Activated CD4-positive, alpha-beta T cell treated with anti-CD3 and anti-CD28 coated beads, Interleukin-2, Interleukin-4, amounts not matched to agents 100 ng/mL and 50 ng/mL, durations not matched to agents 16 hours and 8 hours (primary cell): ENCODE results near the gene USP53.
A peak's percentile ranks its signal among the peaks of the same experiment; 100 is the strongest.
"Not testable (repeated sequence)": the region's sequence is repeated elsewhere in the genome, so short reads cannot be mapped to it uniquely, and the experiment has no call there.

Source experiments
- DNase-seq: peaks from one replicate; pipeline ENCODE4 v3.0.0-alpha.2; 2020; ENCODE audit warnings: low spot score

Gene USP53

GRCh38 chr4:119271361-119272085, 59.0 kb downstream of the USP53 start:
- no peak for DNase-seq

DNA sequence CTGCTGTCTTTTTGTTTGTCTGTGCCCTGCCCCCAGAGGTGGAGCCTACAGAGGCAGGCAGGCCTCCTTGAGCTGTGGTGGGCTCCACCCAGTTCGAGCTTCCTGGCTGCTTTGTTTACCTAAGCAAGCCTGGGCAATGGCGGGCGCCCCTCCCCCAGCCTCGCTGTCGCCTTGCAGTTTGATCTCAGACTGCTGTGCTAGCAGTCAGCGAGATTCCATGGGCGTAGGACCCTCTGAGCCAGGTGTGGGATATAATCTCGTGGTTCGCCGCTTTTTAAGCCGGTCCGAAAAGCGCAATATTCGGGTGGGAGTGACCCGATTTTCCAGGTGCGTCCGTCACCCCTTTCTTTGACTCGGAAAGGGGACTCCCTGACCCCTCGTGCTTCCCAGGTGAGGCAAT, 67.0 kb downstream of the USP53 start:
- not testable (repeated sequence) for DNase-seq

DNA sequence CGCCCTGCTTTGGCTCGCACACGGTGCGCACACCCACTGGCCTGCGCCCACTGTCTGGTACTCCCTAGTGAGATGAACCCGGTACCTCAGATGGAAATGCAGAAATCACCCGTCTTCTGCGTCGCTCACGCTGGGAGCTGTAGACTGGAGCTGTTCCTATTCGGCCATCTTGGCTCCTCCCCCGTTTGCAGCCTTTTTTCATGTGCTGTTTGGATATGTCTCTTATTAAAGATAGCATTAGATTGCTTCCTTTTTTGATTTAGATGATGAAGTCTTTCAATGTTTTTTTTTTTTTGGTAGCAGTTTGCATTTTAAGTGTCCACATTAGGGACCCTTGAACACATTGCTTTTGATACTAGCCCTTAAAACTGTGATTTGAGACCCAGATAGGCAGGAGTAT, 67.4 kb downstream of the USP53 start:
- not testable (repeated sequence) for DNase-seq

GRCh38 chr4:119281393-119281792, 68.9 kb downstream of the USP53 start:
- DNase-seq, result no peak

DNA sequence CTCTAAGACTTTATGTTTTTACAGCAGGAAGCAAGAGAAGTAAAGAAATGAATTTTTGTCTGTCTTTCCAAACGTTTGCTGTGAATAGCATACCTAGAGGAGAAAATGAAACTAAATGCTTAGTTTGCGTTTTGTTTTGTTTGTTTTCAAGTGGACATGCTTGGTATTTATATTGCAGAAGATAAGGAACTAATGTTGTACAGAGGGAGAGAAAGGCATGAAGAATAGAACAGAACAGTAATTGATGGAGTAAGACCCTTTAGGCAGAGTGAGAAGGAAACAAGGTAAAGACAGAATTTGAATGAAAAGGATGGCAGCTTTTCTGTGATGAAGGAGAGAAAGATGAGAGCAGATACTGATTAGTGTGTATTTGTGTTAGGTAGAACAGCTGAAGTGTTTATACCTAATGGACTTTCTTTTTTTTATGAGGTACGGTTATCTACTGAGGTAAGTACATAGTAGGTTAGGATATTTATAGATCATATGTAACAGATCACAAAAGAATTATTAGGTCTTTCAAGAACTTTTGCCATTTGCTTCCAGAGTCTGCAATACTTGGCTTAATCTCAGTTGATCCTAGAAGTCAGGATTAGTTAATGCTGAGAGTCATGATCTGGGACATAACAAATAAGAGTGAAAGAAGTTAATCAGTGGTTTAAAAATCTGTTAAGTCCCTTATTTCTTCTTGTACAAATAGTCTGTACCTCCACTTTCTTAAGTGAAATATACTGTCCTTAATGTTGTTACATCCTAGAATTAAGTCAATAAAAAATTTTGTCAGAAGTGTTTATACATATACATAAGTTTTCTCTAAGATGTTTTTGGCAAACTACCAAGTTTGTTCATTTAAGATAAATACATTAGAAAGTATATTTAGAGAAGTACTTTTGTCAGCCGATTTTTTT, 72.6 kb downstream of the USP53 start:
- no peak for DNase-seq

- peak; percentile 28 for DNase-seq
These were observed 74.0 kb downstream of the USP53 start for GRCh38 chr4:119286377-119287002.

GRCh38 chr4:119289313-119289712, 76.8 kb downstream of the USP53 start:
- DNase-seq, result no peak

DNA sequence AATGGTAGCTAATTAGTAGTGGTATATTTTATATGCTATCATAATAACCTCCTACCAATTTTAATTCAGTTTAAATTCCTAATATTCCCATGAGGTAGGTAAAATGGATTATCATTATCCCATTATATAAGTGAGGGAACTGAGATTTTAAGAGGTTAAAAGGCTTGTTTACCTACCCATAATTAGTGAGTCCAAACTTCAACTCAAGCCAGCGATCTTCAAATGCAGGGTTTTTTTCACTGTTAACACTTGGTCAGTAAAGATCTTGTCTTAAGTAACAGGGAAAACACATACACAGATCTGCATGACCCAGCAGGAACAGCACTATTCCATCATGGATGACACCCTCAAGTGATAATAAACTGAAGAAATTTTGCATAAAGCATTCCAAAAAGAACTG, 78.1 kb downstream of the USP53 start:
- no peak for DNase-seq

DNA sequence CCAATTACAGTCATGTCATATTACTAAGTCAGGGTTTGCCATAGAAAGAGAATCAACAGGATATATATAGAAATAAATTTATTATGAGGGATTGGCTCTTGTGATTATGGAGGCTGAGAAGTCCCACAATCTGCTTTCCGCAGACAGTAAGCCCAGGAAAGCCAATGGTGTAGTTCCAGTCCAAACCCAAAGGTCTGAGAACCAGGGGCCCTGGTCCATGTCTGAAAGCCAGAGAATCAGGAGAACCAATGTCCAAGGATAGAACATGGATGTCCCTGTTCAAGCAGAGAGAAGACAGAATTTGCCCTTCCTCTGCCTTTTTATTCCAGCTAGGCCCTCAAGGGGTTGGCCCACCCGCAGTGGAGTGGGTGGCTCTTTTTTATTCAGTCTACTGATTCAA, 83.8 kb downstream of the USP53 start:
- no peak for DNase-seq

DNA sequence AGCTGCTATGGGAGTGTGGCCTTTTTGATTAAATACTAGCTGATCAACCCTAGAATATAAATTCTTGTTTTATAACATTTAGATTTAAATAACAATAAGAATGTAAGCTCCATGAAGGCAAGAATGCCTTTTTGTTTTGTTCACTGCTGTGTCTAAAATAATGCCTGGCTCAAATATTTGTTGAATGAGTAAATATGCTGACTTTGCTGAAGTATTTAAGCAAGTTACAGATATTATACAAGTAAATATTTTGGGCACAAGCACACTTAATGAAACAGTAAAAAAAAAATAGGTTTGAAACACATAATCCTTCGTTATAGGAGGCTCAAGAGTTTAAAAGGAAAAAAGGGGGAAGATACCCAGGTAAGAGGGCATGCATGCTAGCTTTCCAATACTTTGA, 85.3 kb downstream of the USP53 start:
- no peak for DNase-seq

DNA sequence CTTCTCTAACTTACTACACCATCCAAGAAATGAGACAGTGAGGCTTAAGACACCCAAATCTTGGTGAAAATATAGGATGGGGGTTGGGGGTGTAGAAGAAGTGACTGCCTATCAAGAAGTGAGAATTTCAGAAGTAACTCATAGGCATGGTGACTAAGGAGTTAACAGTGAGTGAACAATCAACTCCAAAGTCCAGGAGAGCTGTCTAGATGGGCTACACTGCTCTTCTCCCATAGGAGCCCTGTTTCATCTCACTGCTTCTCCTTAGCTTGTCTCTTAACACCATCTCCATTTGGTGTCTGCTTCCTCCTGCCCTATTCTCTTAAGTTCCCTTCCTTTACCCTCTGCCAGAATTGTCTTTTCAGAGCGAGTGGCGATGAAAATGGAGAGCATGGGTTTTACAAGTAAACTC, 86.8 kb downstream of the USP53 start:
- peak; percentile 7 for DNase-seq

DNA sequence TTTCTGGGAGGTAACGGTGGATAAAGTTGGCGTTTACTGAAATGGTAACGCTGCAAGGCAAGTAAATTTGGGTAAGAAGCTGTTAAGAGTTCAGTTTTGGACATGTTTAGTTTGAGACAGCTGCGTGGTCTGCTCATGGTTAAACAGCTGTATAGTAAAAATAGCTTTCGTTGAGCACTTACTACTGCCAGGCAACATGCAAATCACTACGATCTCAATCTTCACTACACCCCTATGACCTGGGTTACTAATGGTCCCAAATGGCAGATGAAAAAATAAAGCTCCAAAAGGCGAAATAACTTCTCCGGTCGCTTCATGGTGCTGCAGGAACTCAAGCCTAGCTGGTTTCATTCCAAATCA, 87.2 kb downstream of the USP53 start:
- no peak for DNase-seq

DNA sequence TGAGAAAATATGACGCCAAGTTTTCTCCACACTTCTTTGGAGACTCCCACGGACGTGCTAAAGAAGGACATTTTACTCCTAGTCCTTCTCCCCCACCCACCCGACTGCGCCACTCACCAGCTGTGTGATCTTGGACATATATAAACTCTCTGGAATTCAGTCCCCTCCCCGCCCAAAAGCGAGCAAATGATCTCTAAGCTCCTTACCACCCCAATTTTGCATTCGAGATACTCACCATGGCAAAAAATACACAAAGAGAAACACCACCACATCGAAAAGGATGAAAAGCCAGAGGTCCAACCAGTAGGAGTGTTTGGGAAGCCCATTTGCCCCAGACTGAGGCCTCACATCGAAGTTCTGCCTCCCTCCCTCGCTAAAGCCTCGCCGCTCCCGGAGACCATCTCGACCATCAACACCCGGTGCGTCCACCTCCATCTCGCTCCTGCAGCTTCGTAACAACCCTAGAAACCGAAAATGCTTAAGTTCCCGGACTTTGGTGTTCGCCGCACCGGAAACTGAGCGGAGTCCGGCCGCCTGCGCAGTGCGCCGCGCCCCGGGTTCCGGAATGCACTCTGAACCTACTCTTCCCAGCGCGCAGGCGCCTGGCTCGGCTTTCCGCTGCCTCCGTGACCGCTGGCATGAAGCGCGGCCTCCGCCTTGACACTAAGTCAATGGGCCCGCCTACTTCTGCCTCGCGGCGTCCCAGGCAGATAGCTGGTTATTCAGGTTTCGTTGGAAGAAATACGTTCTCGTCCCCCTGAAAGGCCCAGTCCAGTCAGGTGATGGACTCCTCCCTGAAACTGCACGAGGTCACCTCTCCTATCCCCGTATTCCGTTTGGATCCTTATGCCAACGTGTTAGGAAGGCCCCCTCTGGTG, 87.8 kb downstream of the USP53 start:
- DNase-seq, result peak; percentile 94

GRCh38 chr4:119302073-119302832, 89.7 kb downstream of the USP53 start:
- no peak for DNase-seq

DNA sequence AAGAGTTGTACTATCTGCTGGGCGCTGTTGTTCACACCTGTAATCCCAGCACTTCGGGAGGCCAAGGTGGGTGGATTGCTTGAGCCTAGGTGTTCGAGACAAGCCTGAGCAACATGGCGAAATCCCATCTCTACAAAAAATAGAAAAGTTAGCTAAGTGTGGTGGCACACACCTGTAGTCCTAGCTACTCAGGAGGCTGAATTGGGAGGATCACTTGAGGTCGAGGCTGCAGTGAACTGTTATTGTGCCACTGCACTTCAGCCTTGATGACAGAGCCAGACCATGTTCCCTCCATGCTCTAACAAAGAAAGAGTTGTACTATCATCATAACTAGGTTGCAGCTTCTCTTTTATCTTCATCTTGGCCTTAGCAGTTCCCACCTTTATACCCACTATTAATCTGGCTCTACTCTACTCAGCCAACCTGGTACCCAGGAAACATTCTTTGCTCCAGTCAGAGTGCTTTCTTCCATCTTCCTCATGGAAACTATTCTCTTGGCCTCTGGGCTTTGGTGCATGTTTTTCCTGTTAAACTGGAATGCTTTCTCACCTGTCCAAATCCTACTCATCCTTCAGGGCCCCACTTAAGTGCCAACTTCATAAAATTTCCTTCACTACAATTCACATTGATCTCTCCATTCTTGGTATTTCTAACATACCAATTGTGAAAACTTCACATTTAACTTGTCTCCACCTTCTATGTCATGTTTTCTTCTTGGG, 91.2 kb downstream of the USP53 start:
- no peak for DNase-seq

GRCh38 chr4:119304431-119304830, 91.9 kb downstream of the USP53 start:
- no peak for DNase-seq

DNA sequence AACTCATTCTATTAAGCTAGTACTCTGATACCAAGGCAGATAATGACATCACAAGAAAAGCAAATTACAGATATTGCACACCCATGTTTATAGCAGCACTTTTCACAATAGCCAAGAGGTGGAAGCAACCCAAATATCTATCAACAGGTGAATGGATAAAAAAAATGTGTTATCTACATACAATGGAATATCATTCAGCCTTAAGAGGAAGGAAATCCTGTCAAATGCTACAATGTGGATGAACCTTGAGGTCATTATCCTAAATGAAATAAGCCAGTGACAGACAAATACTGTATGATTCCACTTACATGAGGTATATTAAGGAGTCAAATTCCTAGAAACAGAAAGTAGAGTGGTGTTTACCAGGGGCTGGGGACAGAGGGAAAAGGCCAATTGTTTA, 95.1 kb downstream of the USP53 start:
- DNase-seq, result no peak

GRCh38 chr4:119310826-119311225, 98.3 kb downstream of the USP53 start:
- DNase-seq, result no peak

- no peak for DNase-seq
These were observed 100.7 kb downstream of the USP53 start for GRCh38 chr4:119313237-119313636.

- DNase-seq, result peak; percentile 33
These were observed 101.8 kb downstream of the USP53 start for GRCh38 chr4:119314356-119314755.

- DNase-seq, result no peak
These were observed 102.5 kb downstream of the USP53 start for GRCh38 chr4:119315036-119315435.
